HepG2 (cell line): ENCODE measurements around the gene CALR. TPM values are rescaled to one million over a fixed set of nuclear protein-coding genes. Genes with fewer than 3 reads are reported as not detected.

Experiments
- AHR ChIP-seq: IDR thresholded peaks from 2 replicates; pipeline ENCODE4 v1.6.1; 2018; ENCODE audit warnings: missing genetic modification reagents, missing compliant biosample characterization
- HDAC2 ChIP-seq: sonication (generic); formaldehyde crosslinking; IDR thresholded peaks from 2 replicates; pipeline ENCODE4 v1.4.0; 2020; ENCODE audit warnings: missing genetic modification reagents
- HNRNPUL1 ChIP-seq: fragments of 200-400 bp; formaldehyde crosslinking; IDR thresholded peaks from 2 replicates; pipeline ENCODE4 v1.6.1; 2017; ENCODE audit warnings: low read depth, mild to moderate bottlenecking, low read length, moderate library complexity
- HOXA5 ChIP-seq: sonication (generic); formaldehyde crosslinking; IDR thresholded peaks from 2 replicates; pipeline ENCODE4 v1.4.0; 2020; ENCODE audit warnings: missing genetic modification reagents
- MXD4 ChIP-seq: IDR thresholded peaks from 2 replicates; pipeline ENCODE4 v1.6.1; 2016; ENCODE audit warnings: mild to moderate bottlenecking, missing biosample characterization, missing genetic modification reagents
- MYC ChIP-seq: sonication (generic); formaldehyde crosslinking; IDR thresholded peaks from 2 replicates; pipeline ENCODE4 v1.9.0; 2021; ENCODE audit warnings: missing genetic modification reagents, borderline replicate concordance
- SALL1 ChIP-seq: sonication (generic); formaldehyde crosslinking; IDR thresholded peaks from 2 replicates; pipeline ENCODE4 v1.8.0; 2022; ENCODE audit warnings: mild to moderate bottlenecking, missing genetic modification reagents
- SOX6 ChIP-seq, 2 experiments: fragments of 450-650 bp in 1 of 2; sonication (generic) in 1 of 2; formaldehyde crosslinking in 1 of 2; IDR thresholded peaks; 2 replicates each; pipeline versions ENCODE4 v1.4.0 to v1.6.1; 2017 to 2020; ENCODE audit warnings: antibody characterized with exemption in 1 of 2, mild to moderate bottlenecking in 1 of 2, missing genetic modification reagents in 1 of 2
- STAT5B ChIP-seq: sonication (generic); formaldehyde crosslinking; IDR thresholded peaks from 2 replicates; pipeline ENCODE4 v1.4.0; 2020; ENCODE audit warnings: missing genetic modification reagents
- ZEB1 ChIP-seq: IDR thresholded peaks from 2 replicates; pipeline ENCODE4 v1.6.1; 2012; ENCODE audit warnings: mild to moderate bottlenecking, low read depth, inconsistent platforms; ENCODE audit not compliant: insufficient replicate concordance
- ZFX ChIP-seq: sonication (generic); formaldehyde crosslinking; IDR thresholded peaks from 2 replicates; pipeline ENCODE4 v1.4.0; 2020; ENCODE audit warnings: mild to moderate bottlenecking, low read depth, missing genetic modification reagents, moderate library complexity
- ZNF12 ChIP-seq: sonication (generic); formaldehyde crosslinking; IDR thresholded peaks from 2 replicates; pipeline ENCODE4 v1.5.0; 2020; ENCODE audit warnings: missing genetic modification reagents
- ZNF160 ChIP-seq: sonication (generic); formaldehyde crosslinking; IDR thresholded peaks from 2 replicates; pipeline ENCODE4 v1.8.0; 2022; ENCODE audit warnings: mild to moderate bottlenecking, inconsistent platforms, missing genetic modification reagents
- ZNF232 ChIP-seq: sonication (generic); formaldehyde crosslinking; IDR thresholded peaks from 2 replicates; pipeline ENCODE4 v1.4.0; 2020; ENCODE audit warnings: missing genetic modification reagents, borderline replicate concordance
- ZNF431 ChIP-seq: sonication (generic); formaldehyde crosslinking; IDR thresholded peaks from 2 replicates; pipeline ENCODE4 v1.9.0; 2022; ENCODE audit warnings: missing genetic modification reagents, low read depth, mild to moderate bottlenecking, borderline replicate concordance
- ZNF564 ChIP-seq: sonication (generic); formaldehyde crosslinking; IDR thresholded peaks from 2 replicates; pipeline ENCODE4 v1.8.1; 2023; ENCODE audit warnings: mild to moderate bottlenecking, missing genetic modification reagents
- ZNF777 ChIP-seq: sonication (generic); formaldehyde crosslinking; IDR thresholded peaks from 2 replicates; pipeline ENCODE4 v1.4.0; 2020; ENCODE audit warnings: missing genetic modification reagents
- polyA plus RNA-seq, 8 experiments: library from polyadenylated mRNA; depleted of rRNA in 3 of 8; stranded (reverse) in 7 of 8; unstranded in 1 of 8; fragments of >200 nt; fragmentation: Illumina TruSeq in 4 of 8; extraction: Trizol in 4 of 8; gene quantifications; 2 replicates each; pipeline versions ENCODE4 v1.2.1 to v1.2.3, GENCODE V29; 2011 to 2016; ENCODE audit warnings: low read depth in 4 of 8, missing spikeins in 1 of 8, mixed read lengths in 1 of 8; ENCODE audit not compliant: insufficient read depth in 1 of 8
- total RNA-seq, 5 experiments: library from RNA; depleted of rRNA; stranded (reverse); fragments of >200 nt; fragmentation: Illumina TruSeq; extraction: Trizol; gene quantifications; 2 replicates each; pipeline ENCODE4 v1.2.3, GENCODE V29; 2016; ENCODE audit warnings: low read depth in 1 of 5
- TF ChIP-seq, protein P1 (sequence below): sonication (generic); formaldehyde crosslinking; IDR thresholded peaks from 2 replicates; pipeline ENCODE4 v1.4.0; 2020; ENCODE audit warnings: missing genetic modification reagents, borderline replicate concordance
- TF ChIP-seq, protein P2 (sequence below): sonication (generic); formaldehyde crosslinking; IDR thresholded peaks from 2 replicates; pipeline ENCODE4 v1.8.1; 2023; ENCODE audit warnings: missing genetic modification reagents, inconsistent platforms, borderline replicate concordance
- TF ChIP-seq, protein P3 (sequence below): IDR thresholded peaks from 2 replicates; pipeline ENCODE4 v1.6.1; 2016; ENCODE audit warnings: low read depth, control low read depth
- TF ChIP-seq, protein P4 (sequence below): sonication (generic); formaldehyde crosslinking; IDR thresholded peaks from 2 replicates; pipeline ENCODE4 v1.9.0; 2022; ENCODE audit warnings: low read depth, missing genetic modification reagents

The CALR gene
- total and polyA plus RNA-seq, 2 of the 13 experiments (the other 11 are each of a cell fraction or from before 2014, with no cell fraction given), result 898 to 934 TPM

DNA sequence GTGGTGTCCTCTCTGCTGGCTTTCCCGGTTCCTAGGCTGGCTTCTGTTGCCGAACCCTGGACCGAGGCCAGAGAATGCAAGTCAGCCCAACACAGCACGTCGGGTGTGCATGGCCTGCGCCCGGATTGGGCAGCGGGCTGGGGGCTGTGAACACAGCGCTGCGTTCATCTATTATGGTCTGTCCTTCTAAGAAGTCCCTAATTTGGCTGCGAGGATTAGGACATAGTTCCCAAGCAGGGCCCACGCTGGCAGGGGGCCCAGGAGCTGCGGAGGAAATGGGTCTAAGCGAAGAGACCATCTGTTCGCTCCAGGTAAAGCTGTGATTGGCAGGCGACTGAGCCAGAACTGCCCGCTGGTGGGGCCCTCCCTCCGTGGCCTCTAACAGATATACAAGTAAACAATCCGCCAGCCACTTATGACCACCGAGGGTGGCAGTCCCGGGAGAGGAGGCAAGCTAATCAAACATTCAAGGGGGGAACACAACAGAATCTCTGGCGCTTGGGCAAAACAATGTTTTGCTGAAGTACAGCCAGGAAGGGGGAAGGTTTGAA, 25.3 kb upstream of the CALR start (continued):
- TF ChIP-seq, protein P1, sequence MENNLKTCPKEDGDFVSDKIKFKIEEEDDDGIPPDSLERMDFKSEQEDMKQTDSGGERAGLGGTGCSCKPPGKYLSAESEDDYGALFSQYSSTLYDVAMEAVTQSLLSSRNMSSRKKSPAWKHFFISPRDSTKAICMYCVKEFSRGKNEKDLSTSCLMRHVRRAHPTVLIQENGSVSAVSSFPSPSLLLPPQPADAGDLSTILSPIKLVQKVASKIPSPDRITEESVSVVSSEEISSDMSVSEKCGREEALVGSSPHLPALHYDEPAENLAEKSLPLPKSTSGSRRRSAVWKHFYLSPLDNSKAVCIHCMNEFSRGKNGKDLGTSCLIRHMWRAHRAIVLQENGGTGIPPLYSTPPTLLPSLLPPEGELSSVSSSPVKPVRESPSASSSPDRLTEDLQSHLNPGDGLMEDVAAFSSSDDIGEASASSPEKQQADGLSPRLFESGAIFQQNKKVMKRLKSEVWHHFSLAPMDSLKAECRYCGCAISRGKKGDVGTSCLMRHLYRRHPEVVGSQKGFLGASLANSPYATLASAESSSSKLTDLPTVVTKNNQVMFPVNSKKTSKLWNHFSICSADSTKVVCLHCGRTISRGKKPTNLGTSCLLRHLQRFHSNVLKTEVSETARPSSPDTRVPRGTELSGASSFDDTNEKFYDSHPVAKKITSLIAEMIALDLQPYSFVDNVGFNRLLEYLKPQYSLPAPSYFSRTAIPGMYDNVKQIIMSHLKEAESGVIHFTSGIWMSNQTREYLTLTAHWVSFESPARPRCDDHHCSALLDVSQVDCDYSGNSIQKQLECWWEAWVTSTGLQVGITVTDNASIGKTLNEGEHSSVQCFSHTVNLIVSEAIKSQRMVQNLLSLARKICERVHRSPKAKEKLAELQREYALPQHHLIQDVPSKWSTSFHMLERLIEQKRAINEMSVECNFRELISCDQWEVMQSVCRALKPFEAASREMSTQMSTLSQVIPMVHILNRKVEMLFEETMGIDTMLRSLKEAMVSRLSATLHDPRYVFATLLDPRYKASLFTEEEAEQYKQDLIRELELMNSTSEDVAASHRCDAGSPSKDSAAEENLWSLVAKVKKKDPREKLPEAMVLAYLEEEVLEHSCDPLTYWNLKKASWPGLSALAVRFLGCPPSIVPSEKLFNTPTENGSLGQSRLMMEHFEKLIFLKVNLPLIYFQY (CRISPR knock-in tag), result peak; percentile 64; the same call in 1 of the 2 replicates
- no peak for TF ChIP-seq ZNF564 (CRISPR knock-in tag)
- TF ChIP-seq ZNF431 (CRISPR knock-in tag), result no peak
- TF ChIP-seq ZNF160 (CRISPR knock-in tag), result peak; percentile 60
- TF ChIP-seq SALL1 (CRISPR knock-in tag), result peak; percentile 67; the same call in 1 of the 2 replicates
- no peak for TF ChIP-seq ZNF12 (CRISPR knock-in tag)
- TF ChIP-seq HOXA5 (CRISPR knock-in tag), result 0 out of 2 replicates have a peak, but pooled peaks have one; percentile 39
- TF ChIP-seq HDAC2 (CRISPR knock-in tag), result 0 out of 2 replicates have a peak, but pooled peaks have one; percentile 30
- no peak; the same call in 1 of the 2 replicates for TF ChIP-seq ZNF232 (CRISPR knock-in tag)
- peak; percentile 91 for TF ChIP-seq ZNF777 (CRISPR knock-in tag)
- 0 out of 2 replicates have a peak, but pooled peaks have one; percentile 41 for TF ChIP-seq MXD4
- TF ChIP-seq, protein P2, sequence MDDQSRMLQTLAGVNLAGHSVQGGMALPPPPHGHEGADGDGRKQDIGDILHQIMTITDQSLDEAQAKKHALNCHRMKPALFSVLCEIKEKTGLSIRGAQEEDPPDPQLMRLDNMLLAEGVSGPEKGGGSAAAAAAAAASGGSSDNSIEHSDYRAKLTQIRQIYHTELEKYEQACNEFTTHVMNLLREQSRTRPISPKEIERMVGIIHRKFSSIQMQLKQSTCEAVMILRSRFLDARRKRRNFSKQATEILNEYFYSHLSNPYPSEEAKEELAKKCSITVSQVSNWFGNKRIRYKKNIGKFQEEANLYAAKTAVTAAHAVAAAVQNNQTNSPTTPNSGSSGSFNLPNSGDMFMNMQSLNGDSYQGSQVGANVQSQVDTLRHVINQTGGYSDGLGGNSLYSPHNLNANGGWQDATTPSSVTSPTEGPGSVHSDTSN, result no peak
- no peak for TF ChIP-seq HNRNPUL1
- TF ChIP-seq MYC (CRISPR knock-in tag), result peak; percentile 51; the same call in 1 of the 2 replicates
- TF ChIP-seq, protein P3, sequence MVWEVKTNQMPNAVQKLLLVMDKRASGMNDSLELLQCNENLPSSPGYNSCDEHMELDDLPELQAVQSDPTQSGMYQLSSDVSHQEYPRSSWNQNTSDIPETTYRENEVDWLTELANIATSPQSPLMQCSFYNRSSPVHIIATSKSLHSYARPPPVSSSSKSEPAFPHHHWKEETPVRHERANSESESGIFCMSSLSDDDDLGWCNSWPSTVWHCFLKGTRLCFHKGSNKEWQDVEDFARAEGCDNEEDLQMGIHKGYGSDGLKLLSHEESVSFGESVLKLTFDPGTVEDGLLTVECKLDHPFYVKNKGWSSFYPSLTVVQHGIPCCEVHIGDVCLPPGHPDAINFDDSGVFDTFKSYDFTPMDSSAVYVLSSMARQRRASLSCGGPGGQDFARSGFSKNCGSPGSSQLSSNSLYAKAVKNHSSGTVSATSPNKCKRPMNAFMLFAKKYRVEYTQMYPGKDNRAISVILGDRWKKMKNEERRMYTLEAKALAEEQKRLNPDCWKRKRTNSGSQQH (CRISPR knock-in tag), result 0 out of 2 replicates have a peak, but pooled peaks have one; percentile 52
- TF ChIP-seq ZEB1, result no peak
- TF ChIP-seq, protein P4, sequence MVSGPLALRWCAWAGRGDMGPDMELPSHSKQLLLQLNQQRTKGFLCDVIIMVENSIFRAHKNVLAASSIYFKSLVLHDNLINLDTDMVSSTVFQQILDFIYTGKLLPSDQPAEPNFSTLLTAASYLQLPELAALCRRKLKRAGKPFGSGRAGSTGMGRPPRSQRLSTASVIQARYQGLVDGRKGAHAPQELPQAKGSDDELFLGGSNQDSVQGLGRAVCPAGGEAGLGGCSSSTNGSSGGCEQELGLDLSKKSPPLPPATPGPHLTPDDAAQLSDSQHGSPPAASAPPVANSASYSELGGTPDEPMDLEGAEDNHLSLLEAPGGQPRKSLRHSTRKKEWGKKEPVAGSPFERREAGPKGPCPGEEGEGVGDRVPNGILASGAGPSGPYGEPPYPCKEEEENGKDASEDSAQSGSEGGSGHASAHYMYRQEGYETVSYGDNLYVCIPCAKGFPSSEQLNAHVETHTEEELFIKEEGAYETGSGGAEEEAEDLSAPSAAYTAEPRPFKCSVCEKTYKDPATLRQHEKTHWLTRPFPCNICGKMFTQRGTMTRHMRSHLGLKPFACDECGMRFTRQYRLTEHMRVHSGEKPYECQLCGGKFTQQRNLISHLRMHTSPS (CRISPR knock-in tag), result no peak
- TF ChIP-seq SOX6 (IDR thresholded peaks at IDR 0.05), result no peak
- TF ChIP-seq SOX6 (CRISPR knock-in tag; IDR thresholded peaks at IDR 0.05), result 0 out of 2 replicates have a peak, but pooled peaks have one; percentile 44
- TF ChIP-seq STAT5B (CRISPR knock-in tag), result no peak
- TF ChIP-seq ZFX (CRISPR knock-in tag), result peak; percentile 81
- TF ChIP-seq AHR, result no peak
